GM21526 (cell line): ENCODE results near the gene SLC2A1.

Source experiments
- ATAC-seq: cut with Tn5 transposase; IDR thresholded peaks from one replicate; pipeline ENCODE4 v1.9.1; 2021; ENCODE audit warnings: moderate library complexity; ENCODE audit not compliant: unreplicated experiment, low FRiP score

SLC2A1 gene

DNA sequence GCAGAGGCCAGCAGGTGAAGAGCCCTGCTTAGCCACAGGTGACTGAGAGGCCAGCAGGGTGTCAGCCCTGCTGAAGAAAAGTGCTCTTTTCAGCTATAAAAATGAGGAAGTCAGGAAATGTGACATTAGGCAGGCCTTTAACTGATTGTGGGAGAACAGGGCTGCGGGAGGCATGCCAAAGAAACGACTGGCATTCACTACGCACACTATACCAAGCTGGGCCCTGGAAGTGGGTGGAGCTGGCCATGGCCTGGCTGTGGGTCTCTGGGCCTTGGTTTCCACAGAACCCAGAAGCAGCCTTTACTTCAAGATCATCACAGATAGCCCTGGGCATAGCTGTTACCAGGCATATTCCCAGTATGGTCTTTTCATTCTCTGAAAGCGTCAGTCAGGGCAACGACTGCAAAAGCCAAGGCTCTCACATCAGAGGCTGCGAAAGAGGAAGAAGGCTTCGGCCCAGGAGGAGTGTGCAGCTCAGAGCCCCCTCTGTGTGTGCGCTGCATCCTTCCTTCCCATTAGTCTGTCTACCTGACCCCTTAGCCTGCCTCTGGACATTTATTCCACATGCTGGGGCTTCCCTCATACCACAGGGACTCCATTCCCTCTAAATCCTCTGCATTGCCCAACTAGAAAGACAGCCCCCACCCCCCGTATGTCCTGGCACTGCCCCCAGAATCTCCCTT is 14.3 kb downstream of the SLC2A1 start:
- no peak for ATAC-seq

DNA sequence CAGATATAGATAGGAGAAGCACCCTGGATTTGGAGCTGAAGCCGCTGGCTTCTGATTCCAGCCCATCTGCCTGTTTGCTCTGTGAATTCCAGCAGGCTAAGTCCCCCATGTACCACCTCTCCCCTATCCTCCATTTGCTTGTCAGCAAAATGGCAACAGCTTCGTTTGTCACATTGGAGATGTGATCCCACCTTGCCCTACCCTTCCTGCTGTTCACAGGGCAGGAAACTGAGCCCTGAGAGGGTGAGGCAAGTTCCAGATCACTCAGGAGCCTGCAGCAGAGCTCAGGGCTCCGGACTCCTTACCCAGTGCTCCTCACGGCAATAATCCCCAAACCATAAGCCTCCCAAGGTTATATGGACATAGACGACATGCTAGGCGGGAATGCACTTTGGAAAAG is 14.9 kb downstream of the SLC2A1 start:
- no peak for ATAC-seq

DNA sequence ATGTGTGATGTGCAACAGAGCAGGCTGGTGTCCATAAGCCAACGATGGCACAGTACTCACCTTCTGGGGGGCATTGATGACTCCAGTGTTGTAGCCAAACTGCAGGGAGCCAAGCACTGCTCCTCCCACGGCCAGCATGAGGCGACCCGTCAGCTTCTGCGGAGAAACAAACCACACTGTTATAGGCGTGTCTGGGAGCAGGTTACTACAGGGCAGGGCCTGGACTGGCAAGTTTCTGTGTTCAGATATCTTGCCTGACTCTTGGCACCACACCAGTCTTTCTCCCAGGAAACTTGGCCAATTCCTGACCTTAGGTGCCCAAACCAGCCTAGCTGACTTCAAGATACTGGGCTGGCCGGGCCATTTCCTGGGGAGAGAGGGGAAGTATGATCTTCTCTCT is 15.5 kb downstream of the SLC2A1 start:
- no peak for ATAC-seq

DNA sequence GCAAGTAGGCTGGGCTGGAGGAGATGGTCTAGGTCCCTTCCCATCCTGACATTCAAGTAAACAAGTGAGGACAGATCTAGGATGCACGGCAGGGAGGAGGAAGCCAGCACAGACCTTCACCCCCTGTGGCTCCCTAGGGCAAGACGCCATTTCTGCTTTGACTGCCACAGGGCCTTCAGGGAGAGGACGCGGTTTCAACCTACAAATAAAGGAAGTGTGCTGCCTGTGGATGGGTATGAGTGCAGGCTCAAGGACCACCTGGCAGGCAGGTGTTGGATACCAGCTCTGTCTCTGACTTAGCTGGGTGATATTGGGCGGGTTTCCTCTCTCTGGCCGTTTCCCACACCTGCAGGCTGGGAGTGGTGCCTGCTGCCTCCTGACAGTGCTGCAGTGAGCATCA is 16.2 kb downstream of the SLC2A1 start:
- ATAC-seq: no peak

DNA sequence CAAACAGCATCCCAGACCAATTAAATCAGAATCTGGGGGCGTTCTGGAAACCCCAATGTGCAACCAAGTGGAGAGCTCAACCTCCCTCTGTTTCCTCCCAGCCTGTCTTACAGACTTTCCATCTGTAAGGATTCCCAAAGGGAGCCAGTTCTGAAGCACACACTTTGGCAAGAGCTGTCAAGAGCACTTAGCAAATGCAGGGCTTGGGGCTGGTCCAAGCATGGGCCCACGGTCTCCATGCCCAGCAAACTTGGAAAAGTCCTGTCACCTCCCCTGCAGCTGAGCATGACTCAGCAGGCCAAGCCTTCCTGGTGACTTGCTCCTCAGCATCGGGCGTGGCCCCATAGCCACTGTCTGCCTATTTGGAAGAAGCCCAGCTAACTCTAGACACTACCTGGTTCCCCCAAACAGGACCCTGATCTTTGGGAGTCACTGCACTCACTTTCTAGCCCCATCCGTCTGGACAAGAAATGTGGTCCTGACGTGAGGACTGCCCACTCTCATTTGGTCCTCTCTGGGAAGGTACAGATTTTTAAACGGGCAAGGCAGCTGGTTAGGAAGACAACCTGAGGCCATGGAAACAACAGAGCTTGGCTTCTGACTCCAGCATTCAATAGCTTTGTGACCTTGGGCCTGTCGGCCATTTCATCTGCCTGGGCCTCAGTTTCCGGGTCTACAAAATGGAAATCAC is 16.9 kb downstream of the SLC2A1 start:
- no peak for ATAC-seq

DNA sequence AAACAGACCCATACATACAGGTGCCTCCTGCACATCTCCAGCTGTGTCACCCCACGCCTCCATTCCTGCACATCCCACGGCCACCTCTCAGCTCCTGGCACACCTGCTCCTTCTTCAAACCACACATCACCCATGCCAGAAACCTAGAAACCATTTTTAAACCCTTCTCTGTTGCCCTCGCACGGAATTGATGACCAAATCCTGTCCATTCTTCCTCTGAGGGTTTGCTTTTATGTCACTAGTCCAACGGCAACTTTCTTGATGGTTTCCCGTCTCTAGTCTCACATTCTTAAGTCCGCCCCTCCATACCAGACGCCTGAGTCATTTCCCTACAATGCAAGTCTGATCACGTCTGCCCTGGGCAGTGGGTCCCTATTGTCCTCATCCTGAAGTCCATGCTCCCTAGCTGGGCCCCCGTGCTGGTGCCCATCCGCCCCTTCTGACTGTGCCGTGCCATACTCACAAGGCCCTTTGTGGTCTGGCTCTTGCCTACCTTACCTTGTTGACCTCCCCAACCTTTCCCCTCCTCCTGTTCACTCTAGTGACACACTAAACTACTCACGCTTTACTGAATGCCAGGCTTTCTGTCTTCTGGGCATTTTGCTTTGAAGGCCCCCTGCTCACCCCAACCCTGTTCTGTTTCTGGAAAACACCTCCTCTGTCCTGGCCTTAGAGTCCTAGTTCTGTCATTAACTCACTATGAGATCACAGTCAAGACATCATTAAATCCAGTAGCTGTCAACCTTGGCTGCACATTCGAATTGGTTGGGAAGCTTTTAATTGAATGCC is 17.6 kb downstream of the SLC2A1 start:
- ATAC-seq: no peak

DNA sequence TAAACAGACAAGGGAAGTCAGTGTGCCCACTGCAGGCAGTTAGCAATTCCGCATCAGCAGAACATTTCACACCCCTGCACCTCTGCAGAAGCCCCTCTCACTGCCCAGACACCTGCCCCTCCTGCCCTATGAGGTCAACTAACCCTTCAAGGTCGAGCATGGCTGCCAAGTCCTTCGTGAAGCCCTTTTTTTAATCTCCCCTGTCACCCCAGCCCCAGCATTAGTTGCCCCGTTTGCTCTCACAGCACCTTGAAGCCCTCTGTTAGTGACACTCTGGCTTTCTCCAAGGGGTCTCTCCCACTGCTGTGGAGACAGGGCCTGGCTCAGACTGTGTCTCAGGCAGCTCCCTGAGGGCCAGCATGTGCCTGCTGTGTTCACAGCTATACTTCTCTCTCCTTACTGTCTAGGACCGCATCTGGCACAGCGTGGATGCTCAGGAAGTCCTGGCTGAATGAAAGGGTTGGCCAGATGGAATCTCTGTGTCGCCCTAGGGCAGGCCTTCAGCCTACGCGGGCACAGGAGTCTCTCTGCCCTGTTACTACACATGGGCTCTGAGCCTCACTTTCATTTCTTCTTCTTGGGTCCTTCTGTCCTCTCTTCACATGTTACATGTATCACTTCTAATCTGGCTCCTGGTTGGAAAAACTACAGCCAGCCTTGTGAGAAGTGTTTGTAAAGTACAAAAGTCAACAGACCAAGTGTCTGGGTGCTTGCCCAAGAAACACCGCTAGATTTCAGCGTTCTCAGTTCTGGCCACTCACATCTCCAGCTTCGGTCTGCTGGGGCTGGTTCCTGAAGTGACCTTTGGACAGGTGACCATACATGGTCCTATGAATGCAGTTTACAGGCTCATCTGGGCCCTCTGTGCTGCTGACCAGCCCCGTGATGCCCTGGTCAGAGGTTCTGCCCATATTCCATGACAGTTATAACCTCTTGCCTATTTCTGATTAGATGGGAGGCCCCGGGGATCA is 19.7 kb downstream of the SLC2A1 start:
- ATAC-seq: no peak

DNA sequence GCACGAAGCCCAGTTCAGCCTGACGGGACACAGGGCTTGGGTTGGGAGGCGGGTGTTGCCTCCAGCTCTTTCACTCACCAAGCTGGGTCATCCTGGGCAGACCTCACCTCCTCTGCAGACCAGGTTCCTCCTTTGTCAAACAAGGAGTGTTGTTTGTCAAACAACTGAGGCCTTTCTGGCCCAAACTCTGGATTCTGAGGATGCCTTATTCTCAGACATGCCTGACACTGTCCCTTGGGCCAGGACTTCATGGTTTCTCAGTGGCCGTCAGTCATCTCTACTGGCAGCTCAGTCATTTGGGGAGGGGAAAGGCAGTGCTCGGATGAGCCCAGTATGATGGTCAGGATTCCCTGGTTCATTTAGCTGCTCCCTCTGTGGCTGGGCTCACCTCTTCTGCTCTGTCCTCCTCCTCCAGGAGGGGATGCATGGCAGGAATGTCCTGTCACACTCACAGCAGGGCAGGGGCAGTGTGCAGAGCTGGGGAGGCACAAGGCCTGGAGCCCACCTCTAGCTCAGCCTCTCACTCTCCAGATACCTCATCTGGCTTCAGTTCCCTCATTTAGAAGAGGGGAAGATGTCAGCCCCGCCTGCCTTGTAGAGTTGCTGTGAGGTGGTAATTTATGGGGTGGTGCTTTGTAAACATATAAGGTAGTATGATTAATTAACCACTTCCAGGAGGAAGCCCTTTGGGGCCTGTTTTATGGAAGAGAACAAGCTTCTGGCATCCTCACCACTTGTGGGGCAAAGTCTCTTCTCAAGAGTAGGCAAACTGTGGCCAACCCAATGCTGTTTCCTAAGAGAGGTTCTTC is 20.6 kb downstream of the SLC2A1 start:
- no peak for ATAC-seq

DNA sequence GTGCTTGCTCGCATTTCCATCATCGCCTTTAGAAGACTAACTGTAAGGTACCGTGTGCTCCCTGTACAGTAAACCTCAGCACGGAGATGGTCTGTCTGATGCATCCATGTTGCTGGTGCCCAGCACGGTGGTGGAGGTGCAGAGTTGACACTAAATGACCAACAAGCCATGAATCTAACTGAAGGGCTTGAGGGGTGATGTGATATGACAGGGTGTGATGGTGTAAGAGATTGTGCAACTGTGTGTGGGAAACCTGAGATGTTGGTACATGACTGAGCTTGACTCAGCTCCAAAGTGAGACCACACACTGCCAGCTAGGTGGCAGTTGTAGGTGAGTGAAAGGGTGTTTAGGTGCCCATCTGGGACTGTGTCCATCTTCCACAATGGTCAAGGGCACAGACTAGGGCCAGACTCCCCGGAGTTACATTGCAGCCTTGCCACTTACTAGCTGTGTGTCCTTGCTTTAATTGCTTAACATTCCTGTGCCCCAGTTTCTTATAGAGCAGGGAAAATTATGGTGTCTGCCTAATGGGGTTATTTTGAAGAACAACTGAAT is 21.4 kb downstream of the SLC2A1 start:
- ATAC-seq: no peak

DNA sequence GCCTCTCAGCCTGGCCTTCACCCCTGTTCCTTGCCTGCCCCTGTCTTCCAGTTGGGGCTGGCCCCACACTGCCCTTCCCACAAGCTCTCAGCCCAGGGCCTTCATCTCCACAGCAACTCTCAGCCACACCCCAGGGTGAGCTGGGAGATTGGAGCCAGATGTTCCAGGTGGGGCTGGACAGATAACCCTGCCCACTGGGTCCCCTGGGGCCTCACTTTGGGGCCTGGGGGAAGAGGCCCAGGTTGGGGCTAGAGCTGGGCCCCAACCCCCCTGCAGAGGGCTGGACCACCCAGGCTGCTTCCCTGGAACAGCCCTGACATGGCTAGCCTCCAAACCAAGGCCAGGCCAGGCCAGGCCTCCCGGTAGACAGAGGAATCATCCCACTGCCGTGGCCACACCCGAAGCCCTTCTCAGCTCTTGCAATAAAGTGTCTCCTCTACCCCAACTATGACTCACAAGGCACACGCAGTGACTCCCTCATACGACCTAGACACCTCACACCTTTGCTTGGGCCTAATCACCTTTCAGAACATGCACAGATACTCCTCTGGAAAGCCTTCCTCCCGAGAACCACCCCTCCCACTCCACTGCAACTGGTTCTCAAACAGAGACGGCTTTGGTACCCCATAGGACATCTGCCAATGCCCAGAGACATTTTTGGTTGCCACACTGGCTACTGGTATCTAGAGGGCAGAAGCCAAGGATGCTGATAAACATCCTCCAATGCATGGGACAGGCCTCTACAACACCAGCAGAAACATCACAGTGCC is 22.2 kb downstream of the SLC2A1 start:
- no peak for ATAC-seq

DNA sequence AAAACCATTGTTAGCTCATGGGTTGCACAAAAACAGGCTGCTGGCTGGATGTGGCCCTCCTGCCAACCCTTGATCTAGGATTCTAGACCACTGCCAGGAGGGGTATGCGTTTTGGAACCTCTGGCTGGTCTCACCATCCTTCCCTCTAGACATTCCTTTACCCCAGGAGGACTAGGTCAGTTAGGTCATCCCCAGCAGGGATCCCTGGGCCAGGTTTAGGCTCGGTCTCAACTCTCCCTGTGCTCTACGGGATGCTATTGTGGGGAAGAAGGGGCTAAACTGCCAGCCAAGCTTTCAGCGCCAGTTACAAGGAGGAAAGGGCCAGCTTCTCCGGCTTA is 22.7 kb downstream of the SLC2A1 start:
- ATAC-seq: no peak

DNA sequence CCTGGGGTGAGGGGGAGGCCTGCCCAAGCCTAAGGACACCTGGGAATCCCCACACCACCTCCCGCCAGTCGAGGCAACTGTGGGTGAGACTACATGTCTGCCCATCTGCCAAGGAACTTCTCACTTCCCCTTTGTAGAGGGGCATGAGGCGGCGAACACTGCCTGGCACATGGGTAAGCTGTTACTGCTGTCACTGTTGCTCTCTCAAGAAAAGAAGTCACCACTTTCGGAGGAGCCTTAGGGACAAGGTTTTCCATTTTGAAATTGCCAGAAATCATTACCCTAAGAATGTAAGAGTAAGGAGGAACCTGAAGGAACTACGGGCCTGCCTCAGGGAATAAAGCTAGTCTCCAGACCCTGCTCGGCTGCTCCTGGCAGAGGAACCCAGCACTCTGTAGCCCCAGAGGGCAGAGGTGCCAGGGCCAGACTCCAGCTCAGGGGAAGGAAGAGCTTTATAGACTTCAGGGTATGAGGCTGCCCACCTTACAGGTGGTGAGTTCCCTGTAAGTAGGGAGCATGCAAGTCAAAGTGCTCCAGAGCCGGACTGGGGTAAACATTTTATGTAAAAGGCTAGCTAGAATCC is 23.3 kb downstream of the SLC2A1 start:
- no peak for ATAC-seq

DNA sequence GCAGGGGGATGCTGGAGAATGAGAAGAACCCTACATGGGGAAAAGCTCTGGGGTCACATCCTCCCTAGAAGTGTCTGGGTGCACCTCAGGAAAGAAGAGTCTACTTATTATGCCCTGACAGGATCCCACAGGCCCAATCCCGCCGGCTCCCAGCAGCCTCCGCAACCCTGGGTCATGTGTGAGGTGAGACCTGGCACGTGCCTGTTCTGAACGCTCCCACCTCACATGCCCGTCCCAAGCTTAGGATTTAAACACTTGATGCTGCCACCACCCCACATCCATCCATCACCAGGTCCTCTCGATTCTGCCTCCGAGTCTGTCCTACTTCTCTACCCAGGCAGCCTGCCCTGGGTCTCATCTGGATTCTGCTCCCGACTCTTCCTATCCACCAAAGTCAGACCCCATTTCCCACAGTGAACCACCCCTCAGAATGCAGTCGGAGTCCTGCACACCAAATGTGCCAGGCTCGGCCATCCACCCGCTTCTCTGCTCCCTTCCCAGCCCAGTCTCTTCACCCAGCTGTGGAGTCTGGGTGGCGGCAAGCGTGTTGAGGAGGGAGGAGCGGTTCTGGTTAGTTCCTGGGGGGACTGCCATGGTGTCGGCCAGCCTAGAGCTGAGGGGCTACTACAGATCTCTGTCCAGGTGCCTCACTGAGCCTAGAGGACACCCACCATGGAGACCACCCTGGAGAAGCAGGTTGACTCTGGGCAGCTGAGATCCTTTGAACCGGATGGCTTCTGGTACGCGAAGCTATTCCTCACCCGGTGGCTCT is 23.9 kb downstream of the SLC2A1 start:
- ATAC-seq: no peak

DNA sequence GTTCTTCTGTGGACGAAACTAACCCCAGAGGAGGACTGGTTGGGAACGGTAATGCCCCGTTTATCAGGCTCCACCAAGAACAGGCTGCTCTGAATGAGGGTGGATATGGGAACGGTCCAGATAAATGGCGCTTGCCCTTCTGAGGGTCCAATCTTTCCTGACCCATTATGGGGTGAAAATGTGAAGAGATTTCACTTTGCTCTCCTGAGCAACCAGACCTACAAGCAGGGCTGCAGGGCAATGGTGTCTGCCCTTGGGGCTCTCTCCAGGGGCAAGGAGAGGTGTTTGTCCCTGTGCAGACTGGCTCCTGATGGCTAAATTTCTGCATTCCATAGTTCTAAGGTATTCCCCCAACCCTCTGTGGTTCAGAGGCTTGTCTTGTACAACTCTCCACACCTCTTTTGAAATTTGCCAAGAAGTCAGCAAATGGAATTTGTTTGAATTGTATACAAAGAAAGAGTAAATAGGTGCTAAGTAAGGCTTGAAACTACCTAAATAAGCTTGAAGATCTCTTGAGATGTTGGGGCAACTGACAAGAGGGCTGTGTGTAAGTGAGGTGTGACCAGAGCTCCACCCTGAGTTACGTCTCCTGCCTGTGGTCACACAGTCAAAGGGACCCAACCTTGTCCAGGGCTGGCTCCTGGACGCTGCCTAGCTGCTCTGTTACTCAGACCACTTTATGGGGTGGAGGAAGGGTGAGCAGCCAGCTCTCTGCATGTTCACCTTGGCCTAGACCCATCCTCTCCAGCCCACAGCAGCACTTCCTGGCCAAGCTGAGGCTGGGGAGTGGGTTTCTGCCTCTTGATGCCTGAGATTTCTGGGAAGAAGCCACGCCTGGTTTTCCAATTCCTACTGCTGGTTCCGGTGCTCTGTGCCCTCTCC is 24.8 kb downstream of the SLC2A1 start:
- ATAC-seq: no peak

DNA sequence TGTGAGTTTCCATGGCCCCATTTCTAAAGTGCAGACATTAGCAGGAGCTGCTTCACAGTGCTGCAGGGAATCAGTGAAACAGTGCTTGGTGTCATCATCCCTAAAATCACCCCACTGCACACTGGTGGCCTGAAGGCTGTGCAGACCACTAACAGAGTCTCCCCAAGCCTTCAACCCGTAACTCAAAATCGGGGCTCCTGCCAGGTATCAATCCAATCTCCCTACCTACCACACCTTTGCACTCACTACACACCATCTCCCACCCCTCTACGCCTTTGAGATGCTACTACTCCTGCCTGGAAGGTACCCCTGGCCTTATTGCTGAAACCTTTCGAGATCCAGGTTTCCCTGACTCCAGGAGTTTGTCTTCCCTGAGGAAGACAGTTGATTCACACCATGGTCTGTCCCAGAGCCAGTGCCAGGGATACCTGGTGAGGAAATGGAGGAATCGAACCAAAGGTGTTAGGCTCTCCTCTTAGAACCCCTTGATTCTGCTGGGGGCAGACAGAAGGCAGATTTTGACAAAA is 25.5 kb downstream of the SLC2A1 start:
- no peak for ATAC-seq

DNA sequence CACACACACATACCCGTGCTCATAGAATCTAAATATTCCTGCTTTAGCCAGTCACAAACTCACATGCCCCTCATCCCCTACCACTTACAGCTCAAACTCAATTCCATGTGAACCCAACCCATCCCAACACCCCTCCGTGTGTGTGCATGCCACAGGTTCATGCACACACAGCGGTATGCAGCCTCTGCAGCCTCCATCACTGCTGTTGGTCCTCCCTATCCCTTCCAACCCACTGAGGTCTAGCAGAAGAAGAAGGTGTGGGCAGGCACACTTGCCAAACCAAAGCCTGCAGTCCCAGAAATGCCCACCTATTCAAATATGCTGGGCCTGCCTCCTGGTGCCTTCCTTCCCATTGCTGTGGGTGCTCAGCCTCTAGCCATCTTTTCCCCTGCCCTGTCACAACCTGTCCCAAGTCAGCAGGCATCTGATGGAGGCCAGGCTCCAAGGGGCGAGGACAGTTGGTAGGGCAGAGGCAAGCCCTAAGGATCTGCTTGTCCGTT is 26.2 kb downstream of the SLC2A1 start:
- no peak for ATAC-seq
